Activated CD4-positive, alpha-beta T cell treated with anti-CD3 and anti-CD28 coated beads, Interleukin-2, amount 50 U/mL, for 24 hours (primary cell): Measurements from ENCODE around the gene IKBKE.

Source experiments
- DNase-seq, 2 donors: peaks; one replicate each; pipeline ENCODE4 v3.0.0-alpha.2; 2020; ENCODE audit warnings: low read depth in 1 of 2, low spot score in 1 of 2

IKBKE gene

DNA sequence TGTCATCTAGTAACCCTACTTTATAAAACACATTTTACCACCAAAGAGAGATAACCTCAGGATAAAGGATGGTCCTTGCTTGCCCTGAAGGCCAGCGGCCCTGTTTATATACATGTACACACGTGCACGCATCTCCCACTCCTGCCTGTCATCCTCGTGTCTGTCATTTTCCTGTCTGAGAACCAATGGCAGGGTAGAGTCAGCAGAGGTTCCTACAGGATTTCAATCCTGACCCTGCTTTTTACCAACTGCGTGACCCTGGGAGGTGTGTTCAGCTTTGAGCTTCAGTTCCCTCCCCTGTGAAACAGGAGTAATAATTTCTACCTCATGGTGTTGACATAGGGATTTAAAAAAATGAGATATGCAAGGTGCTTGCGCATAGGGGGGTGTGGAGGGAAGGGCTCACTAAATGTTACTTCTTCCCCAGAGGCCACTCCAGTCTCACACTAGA, 24.8 kb downstream of the IKBKE start:
- no peak for DNase-seq

GRCh38 chr1:206495493-206496046, 25.3 kb downstream of the IKBKE start:
- no peak for DNase-seq

DNA sequence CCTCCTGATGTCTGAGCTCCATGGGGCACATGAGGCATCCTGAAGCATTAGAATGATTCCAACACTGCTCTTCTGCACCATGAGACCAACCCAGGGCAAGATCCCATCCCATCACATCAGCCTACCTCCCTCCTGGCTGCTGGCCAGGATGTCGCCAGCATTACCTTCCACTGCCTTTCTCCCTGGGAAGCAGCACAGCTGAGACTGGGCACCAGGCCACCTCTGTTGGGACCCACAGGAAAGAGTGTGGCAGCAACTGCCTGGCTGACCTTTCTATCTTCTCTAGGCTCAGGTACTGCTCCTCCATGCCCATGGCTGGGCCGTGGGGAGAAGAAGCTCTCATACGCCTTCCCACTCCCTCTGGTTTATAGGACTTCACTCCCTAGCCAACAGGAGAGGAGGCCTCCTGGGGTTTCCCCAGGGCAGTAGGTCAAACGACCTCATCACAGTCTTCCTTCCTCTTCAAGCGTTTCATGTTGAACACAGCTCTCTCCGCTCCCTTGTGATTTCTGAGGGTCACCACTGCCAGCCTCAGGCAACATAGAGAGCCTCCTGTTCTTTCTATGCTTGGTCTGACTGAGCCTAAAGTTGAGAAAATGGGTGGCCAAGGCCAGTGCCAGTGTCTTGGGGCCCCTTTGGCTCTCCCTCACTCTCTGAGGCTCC, 26.0 kb downstream of the IKBKE start:
- DNase-seq: no peak

- no peak for DNase-seq
Measured at GRCh38 chr1:206497363-206497762, 27.1 kb downstream of the IKBKE start.

GRCh38 chr1:206497774-206498173, 27.5 kb downstream of the IKBKE start:
- DNase-seq: no peak

GRCh38 chr1:206498685-206499084, 28.4 kb downstream of the IKBKE start:
- DNase-seq: no peak

- no peak for DNase-seq
Measured at GRCh38 chr1:206500046-206500445, 29.8 kb downstream of the IKBKE start.

DNA sequence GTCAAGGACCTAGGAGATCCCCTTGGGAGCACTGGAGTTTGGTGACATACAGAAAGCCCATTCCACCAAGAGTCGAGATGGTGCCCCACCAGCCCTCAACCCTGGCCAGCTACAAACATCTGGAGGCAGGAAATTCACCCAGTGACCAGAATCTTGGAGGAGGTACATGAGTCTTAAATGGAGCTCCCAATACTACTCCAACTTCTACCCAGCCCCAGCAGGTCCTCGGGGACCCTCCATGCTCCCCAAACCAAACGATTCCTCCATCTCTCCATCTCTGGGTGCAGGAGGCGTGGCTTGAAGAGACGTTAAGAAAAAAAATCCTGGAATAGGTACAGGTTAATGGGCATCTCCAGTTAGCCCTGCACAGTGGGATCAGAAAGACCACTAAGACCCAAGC, 31.6 kb downstream of the IKBKE start:
- DNase-seq: no peak

DNA sequence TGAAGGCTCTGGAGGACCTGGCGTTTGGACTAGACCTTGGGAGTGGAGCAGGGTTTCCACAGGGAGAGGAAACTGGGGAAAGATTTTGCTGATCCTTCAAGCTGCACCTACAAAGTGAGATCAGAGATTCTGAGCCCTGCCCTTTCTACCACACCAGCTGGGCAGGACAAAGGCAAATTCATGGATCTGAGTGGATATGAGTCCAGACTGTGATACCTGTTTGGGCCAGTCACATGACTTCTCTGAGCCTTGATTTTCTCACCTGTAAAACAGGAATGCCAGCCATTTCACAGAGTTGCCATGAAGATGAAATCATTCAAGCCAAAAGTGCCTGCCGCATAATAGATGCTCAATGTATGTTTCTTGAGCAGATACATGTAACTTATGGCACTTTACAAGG, 32.1 kb downstream of the IKBKE start:
- no peak for DNase-seq

DNA sequence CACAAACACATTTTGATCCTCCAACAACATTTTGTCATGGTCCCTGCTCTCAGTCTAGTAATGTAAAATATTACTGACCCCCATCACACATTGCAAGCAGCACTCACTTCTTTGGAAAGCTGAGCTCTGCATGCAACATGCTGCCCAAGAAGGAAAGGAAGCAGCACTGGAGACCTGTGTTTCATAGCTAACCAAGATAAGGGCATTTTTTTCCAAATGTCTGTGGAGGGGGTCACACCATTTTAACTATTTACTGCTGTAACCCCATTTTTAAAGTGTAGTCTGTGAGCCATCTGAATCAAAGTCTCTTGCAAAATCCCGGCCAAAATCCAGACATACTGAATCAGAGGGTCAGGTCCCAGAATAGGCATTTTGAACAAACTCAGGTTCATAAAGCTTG, 32.5 kb downstream of the IKBKE start:
- DNase-seq: no peak

GRCh38 chr1:206503591-206504362, 33.5 kb downstream of the IKBKE start:
- DNase-seq: peak in 1 of 2 donors; percentile 30

DNA sequence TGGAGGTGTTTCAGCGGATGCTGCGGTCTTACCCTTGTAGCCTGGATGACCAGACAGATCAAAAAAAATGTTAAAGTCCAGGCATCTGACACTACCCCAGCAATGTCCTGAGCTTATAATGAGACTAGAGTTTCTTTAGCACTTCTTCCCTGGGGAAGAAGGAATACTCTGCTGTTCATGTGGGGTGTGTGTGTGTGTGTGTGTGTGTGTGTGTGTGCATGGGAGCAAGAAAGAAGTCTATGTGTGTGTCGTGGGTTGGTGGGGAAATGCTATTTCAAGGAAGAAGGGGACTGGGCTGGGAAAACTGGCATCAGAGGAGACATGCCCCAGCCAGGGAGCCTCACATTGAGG, 34.1 kb downstream of the IKBKE start:
- DNase-seq: no peak

DNA sequence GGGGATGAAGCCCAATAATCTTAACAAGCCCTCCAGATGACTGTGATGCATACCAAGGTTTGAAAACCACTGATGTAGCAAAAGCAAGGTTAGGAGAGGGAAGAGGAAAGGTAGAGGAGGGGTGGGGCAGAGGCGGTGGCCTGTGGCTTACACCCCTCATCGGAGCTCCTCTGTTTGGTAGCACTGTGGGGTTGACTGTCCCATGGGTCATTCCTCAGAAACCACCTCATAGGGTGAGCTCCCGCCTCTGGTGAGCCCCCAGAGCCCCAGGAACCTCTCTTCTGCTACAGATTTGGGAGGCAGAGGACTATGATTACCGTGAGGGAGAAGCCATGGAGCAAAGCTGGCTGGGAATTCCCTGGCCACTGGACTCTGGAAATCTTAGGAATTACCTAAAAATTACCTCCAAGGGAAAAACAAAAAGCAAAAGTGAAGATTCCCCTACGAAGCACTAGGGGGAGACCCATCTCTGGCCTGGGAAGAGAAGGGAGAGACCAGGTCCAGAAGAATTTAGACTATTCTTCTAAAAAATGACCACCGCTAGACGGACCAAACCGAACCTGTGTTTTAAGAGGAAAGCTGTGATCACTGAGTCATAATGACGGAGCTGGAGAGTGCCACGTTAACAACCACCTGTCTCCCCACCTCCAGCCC, 35.6 kb downstream of the IKBKE start:
- DNase-seq: no peak

- no peak for DNase-seq
Measured at GRCh38 chr1:206506405-206507283, 36.4 kb downstream of the IKBKE start.

DNA sequence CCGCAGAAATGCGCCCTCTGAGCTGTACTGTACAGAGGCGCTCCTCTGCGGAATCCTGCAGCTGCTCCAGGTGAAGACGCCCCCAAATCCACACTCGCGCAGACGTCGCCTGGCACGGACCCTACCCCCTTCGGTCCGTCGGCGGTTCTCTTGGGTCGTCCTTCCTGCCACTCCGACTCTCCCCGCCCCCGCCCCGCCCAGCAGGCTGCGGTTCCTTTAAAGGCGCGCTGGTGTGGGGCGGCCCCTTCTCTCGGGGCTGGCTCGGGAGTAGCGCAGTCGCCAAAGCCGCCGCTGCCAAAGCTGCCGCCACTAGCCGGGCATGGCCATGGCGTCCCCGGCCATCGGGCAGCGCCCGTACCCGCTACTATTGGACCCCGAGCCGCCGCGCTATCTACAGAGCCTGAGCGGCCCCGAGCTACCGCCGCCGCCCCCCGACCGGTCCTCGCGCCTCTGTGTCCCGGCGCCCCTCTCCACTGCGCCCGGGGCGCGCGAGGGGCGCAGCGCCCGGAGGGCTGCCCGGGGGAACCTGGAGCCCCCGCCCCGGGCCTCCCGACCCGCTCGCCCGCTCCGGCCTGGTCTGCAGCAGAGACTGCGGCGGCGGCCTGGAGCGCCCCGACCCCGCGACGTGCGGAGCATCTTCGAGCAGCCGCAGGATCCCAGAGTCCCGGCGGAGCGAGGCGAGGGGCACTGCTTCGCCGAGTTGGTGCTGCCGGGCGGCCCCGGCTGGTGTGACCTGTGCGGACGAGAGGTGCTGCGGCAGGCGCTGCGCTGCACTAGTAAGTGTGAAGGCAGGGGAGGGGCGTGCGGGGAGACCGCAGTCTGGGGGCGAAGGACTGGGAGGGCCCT, 37.2 kb downstream of the IKBKE start, which contains the start of gene RASSF5:
Gene RASSF5 (plus strand): TSS at position 248 of the 846 bp plus-strand sequence. CDS start 72 bp downstream, at position 320.
- peak; percentile 63 to 73 for DNase-seq

- DNase-seq: no peak
Measured at GRCh38 chr1:206508130-206508889, 38.0 kb downstream of the IKBKE start.

DNA sequence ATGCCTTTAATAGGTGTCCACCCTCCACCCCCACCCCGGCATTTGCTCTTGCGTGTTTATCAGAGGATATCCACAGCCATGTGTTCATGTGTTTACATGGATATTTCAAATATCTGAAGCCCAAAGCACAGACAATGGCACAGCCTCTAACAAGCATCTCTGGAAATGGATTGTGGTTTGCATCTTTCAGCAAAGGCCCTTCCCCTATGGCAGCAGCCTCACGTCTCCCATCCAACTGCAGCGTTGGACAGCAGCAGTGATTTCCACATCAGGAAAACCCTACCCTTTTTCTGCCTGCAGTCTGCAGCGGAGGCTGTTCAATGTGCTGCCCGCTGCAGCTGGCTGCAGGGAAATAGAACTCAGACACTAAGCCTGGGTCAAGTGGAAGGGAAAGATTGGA, 38.7 kb downstream of the IKBKE start:
- DNase-seq: no peak

DNA sequence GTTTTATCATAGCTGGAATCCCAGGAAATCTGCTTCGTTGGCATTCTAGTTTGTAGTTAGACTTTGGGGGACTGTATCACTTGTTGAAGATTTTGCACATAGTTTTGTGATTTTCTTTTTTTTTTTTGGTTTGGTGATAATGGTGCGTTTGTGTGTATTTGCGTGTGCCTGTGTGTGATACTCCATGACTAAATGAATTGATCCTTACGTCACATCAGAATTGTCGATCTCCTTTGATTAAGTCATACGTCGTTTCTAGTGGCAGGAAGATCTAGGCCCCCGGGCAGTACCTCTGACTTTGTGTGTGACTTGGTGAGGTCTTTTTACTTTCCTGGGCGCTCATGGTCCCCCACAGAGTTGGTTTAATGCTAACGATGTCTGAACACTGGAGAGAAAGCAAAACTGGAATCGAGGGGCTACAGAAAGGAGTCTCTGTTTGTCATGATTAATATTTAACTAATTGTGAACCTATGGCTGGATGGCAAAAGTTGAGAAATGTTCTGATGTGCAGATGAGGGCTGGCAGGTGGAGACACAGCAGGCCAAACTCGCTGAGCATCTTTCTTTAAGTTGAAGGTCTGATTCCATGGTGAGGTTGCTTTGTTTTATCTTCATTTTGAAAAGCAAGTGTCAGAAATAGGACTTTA, 39.5 kb downstream of the IKBKE start:
- DNase-seq: no peak

GRCh38 chr1:206510371-206510770, 40.1 kb downstream of the IKBKE start:
- no peak for DNase-seq
